HCT116 (cell line): ENCODE measurements around the gene OR1B1.

ENCODE experiments used
- CTCF ChIP-seq, 3 experiments: fragments of 200-600 bp in 1 of 3; sonication (generic) in 1 of 3; IDR thresholded peaks in 2 of 3; conservative IDR thresholded peaks in 1 of 3; 2 replicates each; pipeline ENCODE4 v1.5.1; 2012 to 2017; ENCODE audit warnings: low read depth in 2 of 3, low read length in 2 of 3, antibody characterized with exemption in 1 of 3, borderline replicate concordance in 1 of 3, control low read depth in 1 of 3, mild to moderate bottlenecking in 1 of 3, mixed read lengths in 1 of 3, mixed run types in 1 of 3, moderate library complexity in 1 of 3; ENCODE audit not compliant: insufficient read depth in 1 of 3
- EGR1 ChIP-seq: IDR thresholded peaks from 2 replicates; pipeline ENCODE4 v1.6.1; 2012; ENCODE audit warnings: low read depth
- EZH2 ChIP-seq: fragments of 200-600 bp; sonication (generic); IDR thresholded peaks from 2 replicates; pipeline ENCODE4 v1.6.1; 2017; ENCODE audit warnings: antibody characterized with exemption, mixed run types
- POLR2A ChIP-seq: IDR thresholded peaks from 2 replicates; pipeline ENCODE4 v1.7.0; 2011; ENCODE audit warnings: borderline replicate concordance; ENCODE audit not compliant: insufficient read depth, insufficient read length; ENCODE audit errors: extremely low read depth
- POLR2AphosphoS5 ChIP-seq: IDR thresholded peaks from 2 replicates; pipeline ENCODE4 v1.6.1; 2011; ENCODE audit warnings: mild to moderate bottlenecking, low read depth, low read length, moderate library complexity

DNA sequence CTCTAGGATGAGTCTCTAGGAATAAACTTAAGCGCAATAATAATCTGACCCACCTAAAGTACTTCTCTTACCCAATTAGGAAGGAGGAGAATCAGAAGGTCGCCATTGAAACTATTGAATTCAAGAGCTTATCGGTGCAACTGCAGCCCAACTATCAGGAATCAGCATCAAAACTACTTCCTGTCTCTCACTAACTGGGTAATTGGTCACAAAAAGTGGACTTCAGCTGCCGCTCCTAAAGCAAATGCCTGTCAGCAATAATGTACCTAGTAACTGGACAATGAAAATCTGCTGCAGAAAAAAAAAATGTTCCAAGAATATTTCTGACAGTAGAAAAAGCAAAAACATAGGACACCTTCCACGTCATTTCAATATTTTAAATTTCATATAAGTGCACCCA, 77.6 kb downstream of the OR1B1 start:
- TF ChIP-seq POLR2AphosphoS5 (no peak), POLR2A (no peak), CTCF (IDR thresholded peaks at IDR 0.05 in 2 of 3, conservative IDR thresholded peaks at IDR 0.05 in 1 of 3; ENCODE audit: borderline replicate concordance in 1 of 3, insufficient read depth in 1 of 3, low read depth in 2 of 3, low read length in 2 of 3) (no peak), EGR1 (no peak), EZH2 (no peak)
